COLO829 (cell line): ENCODE data around the gene HOXB8.

Experiments used
- DNase-seq: peaks from one replicate; pipeline ENCODE4 v3.0.0; 2012; ENCODE audit warnings: low spot score

Gene HOXB8

DNA sequence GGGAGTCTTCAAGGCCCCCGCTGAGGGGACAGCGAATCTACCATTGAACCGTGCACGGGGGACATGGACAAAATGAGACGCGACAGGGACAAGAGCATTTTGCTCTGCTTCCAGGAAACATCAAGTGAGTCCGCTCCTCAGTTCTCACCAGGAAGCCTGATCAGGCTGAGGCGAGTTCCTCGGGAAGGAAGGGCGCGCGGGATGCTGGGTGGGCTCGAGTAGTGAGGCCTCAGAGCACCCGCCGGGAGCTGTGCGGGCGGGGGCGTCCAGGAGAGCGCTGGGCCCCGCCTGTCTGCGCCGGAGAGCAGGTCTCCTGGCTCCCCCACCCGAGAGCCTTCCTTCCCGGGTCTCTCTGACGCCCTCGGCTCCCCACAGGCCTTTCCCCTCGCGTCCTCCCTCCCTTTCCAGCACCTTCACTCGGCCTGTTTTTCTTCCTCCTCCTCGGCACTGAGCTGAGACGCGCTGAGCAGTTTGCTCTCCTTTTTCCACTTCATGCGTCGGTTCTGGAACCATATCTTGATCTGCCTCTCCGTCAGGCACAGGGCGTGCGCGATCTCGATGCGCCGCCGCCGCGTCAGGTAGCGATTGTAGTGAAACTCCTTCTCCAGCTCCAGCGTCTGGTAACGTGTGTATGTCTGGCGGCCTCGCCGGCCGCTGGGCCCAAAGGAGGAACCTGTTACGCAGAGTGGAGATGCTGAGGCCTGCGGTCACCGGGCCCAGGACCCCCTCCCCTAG, 18.9 kb downstream of the HOXB8 start:
- no peak for DNase-seq

DNA sequence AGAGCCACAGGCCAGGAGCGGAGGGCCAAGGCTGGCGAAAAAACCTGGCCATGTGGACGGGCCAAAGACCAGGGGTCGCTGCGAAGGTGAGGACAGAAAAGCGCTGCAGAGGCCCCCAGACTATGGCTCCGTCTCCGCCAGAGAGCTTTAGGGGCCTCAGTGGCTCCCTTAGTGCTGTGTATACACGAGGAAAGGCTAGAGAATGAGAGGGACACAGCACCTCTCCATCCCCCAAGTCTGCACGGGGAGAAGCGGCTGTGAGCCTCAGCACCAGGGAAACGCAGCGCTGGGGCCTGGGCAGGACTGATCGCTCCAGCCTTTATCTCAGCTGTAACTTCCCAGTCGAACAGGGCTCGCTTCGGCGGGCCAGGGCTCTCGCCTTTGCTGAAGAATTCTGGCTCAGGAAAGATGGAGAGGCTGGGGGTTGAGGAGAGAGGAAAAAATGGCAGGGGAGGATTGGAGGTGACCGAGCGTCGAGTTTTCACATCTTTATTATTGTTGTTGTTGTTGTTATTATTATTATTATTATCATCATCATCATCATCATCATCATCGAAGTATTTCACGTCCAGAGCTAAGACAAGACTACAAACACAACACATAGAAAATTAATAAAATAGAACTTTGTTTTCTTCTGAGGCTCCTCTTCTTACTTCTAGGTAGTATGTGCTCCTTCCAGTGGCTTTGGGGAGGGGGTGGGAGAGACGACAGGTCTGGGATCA, 19.7 kb downstream of the HOXB8 start:
- no peak for DNase-seq

DNA sequence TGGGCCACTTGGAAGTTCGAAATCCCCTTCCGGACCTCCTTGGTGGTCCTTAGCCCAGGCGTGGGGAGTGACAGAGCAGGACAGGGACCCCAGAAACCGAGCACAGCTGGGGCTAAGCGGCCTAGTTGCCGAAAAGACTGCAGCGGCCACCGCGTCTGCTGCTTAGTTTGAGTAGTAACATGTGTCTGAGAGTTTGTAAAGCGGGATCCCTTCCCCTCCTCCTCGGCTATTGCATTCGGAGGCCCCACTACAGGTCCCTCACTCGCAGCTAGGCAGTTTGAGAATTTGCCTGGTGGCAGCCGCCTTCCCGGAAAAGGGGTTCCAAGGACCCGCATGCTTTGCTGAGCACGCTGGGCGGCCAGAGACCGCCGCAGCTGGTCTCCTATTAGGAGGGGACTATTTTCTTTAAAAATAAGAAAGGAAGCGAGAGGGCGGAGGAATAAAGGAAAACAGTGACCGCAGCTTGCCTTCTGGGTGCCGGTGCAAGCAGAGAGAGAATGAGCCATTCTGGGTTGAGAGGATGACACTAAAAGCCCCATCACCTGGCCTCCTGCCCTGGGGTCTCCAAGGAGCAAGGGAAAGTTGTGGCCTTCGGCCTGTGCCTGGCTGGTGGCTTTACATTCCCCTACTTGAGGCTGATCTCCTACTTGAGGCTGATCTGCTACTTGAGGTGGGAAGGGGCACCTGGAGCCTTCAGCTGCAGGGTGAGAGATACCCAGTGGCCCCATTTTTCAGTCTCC, 20.4 kb downstream of the HOXB8 start:
- DNase-seq: no peak

DNA sequence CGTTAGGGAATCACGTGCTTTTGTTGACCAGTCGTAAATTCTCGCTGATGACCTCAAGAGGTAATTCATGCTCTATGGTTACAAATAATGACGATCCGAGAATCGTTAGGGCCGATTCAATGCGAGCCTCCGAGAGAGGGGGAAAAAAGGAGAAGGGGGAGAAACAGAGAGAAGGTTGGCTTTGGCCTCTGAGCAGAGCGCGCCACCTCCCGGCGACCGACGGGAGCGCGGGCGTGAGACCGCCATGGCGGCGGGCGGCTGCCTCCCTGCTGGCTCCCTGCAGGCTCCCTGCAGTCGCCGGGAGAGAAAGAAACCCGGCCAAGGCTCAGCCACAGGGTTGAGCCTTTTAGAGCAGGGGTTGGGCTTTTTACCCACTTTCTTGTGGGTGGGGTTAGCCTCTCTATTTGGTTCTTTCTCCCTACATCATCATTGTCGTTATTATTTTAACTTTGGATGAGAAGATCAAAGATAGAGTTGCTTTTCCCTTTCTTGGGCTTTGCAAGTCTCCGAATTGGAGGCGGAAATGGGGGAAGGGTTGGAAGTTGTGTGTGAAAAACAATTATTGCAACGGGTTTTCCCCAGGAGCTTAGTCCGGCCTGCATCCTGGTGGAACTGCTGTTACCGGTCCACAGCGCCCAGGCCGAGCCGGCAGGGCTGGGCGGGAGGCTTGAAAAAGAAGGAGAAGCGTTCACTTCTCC, 21.1 kb downstream of the HOXB8 start:
- DNase-seq: peak; percentile 76

DNA sequence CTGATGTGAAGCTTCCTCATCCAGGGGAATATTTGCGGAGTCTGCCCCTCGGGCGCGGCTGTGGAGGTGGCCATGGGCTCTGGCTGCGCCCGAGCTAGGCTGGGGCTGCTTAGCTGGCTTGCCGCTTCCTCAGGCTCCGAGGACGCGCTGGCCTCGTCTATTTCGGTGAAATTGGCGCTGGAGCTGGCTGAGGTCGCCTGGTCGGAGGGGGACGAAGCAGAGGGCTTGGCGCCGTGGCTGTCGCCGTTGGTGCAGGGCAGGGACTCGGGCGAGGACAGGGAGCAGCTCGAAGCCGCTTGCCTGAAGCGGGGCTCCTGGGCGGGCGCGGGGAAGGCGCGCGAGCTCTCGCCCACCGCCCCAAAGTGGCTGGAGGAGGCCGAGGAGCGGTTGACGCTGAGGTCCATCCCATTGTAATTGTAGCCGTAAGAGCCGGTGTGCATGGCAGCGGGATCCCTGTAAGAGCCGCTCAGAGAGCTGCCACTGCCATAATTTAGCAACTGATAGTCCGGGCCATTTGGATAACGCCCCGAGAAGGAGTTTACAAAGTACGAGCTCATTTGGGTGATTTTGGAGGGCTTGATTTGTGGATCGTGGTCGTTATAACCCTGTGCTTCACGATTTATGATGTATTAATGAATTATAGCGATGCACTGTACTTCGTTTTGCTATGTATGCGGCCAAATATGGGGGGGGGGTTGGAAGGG, 21.8 kb downstream of the HOXB8 start, which contains the start of gene HOXB5:
TSS of gene HOXB5 (minus strand) at position 654 of the 704 bp plus-strand sequence. CDS start at position 557, 97 bp downstream.
- DNase-seq: no peak

DNA sequence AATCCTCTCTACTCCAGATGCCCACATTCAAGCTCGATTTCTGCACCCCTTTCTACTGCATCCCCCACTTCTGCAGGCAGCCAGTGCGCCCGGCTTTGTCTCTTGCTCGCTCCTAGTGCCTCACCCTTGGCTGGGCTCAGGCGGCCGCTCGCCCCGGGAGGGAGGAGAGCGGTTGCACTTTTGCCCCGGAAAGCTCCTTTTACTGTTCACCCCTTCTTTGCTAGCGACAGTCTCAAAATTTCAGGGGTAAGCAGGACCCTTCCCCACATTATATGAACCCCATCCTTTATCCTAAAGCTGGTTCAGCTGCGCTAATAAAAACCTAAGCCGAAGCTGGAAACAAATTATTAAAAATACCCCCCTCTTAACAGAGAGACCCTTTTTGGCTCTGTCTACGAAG, 22.5 kb downstream of the HOXB8 start:
- no peak for DNase-seq

DNA sequence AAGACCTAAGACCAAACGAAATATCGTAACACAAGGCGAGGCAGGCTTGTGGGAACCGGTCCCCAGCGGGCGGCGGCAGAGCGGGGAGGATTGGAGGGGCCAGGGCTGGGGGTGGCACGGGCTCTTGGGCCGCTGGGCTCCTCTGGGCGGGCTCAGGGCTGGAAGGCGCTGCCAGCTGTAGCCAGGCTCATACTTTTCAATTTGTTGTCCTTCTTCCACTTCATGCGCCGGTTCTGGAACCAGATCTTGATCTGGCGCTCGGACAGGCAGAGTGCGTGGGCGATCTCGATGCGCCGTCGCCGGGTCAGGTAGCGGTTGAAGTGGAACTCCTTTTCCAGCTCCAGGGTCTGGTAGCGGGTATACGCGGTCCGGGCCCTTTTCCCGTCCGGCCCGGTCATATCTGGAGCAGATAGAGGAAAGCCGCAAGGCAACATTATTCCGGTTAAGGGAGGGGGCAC, 23.0 kb downstream of the HOXB8 start:
- DNase-seq: no peak

DNA sequence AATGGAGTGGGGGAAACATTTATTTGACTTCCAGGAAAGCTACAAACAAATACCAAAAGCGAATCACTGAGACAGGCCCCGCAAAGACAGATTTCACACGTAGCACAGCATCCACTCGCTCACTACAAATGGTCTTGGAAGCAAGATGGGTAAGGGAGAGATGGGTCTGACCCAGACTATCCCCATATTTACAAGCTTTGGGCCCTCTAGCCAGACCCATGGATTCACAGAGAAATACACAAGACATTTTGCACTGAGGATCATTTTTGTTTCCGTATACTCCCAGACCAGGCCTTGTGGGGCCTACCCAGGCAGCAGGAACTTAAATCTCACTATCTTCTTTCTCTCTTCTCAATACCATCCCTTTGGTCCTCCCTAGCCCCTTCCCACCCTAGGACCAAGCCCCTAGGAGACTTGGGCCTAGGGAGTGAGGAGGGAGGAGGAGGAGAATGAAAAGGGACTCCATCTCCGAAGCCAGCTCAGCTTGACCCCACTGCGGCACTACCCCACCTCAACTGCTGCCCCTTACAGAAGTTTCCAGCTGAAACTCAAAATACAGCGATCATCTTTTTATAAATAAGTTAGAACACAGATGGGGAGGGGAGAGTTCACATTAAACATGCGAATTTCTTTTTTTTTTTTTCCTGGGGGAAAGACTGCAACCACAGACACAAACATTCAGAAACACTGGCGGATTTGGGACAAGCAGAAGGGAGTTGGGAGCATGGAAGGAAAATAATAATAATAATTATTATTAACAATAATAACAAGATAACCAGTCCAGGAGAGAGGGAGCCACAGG, 23.6 kb downstream of the HOXB8 start:
- no peak for DNase-seq

DNA sequence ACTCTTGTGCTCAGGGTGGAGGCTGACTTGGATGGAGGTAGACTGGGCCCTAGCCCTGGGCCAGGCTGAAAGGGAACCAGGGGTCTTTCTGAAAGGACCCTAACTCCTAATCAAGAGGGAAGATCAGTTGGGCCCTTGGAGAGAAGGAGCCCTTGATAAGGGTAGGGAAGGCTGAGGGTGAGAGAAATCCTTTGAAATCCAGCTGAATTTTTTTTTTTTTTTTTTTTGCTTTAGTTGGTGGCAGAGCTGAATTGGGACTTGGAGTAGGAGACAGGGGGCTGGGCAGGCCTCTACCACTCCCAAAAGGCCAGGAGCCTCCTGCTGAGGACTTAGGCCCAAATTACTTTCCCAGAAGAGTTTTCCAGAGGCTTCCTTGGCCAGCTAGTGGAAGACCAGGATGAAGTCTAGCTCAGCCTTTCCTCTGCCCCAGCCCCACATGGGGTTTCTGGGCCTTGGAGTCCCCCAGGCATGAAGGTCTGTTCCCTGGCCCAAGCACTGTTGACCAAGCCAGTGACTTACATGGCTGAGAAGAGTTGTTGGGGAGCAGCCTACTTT, 24.4 kb downstream of the HOXB8 start:
- DNase-seq: no peak

DNA sequence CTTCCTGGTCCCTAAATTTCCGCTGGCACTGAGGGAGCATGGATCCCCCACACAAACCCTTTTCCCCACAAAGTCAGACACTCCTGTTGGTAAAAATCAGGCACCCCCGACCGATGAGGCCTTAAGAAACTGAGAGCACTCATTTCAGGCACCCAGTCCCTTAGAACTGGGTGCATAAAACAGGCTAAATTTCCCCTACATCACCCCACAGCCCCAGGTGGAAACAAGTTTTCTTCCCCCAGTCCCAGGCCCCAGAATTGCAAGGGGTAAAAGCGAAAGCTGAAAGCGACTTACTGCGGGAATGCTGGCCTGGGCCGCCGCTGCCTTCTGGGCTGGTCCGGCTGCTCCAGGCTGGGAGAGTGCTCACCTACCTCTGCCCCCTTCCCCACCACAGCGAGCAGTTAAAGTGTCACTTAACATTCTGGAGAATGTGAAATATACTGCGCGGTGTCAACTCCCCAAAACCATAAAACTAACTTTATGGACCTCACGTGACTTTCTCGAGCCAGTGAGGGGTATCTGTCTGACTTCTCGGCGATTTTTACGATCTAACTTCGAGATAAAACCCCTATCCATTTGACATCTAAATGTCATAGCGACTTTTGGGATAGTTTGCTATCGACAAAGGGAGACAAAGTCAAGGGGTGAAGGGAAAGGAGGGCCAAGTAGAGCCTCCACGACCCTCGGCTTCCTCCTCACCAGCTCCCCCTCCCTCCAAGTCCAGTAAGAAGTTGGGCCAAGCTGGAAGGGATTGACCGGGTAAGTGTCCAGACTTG, 25.1 kb downstream of the HOXB8 start, which contains the start of gene HOXB3:
TSS of gene HOXB3 (minus strand) at position 411 of the 776 bp plus-strand sequence. CDS start 37,767 bp downstream, outside the sequence.
- DNase-seq: no peak

DNA sequence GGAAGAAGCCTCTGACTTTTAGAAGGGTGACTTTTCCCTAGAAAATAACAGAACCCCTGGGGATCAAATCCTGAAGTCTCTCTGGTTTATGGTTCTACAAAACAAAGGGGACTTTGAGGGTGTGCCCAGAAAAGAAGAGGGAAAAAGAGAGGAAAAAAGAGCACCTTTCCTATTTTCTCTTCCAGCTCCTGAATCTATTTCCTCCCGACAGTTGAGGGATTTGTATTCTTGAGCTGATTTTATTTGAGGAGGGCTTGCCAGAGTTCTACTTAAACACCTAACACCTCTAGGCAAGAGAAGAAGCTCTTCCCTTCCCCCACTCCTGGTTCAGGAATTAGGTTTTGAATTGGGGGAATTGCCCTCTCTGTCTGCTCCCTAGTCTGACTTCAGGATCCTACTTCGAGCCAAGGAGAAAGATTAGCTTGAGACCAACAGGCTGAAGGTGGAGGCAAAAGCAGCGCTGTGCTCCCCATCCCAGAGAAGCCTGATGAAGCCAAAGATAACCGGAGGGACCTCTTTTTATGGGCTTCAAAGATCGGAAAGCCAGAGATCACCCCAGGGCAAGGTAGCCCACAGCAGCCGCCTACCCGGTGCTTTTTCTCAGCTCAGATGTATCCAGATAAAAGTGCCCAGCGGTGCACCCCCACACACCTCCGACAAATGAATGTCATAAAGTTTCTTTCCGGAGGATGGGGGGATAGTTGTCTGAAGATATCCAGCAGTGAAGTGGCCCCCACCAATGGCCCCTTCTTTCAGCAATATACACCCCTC, 25.8 kb downstream of the HOXB8 start:
- no peak for DNase-seq

DNA sequence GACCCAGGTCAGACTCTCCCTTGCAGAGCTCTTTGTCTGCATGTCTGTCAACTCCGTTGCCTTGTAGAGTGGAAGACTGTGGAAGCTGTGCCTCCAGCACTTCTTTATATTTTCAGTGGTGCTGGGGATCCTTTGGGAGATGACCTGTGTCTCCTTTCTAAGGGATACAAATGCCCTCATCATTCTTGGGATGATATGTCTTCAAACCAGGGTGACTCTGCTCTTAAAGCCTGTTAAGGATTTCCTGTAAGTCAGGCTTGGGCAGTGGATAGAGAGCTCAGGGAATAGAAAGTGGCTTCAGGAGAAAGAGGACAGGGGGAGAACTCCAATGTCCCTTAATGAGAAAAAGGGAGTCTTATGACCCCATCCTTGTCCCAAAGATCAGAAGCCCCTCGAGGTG, 26.6 kb downstream of the HOXB8 start:
- no peak for DNase-seq

DNA sequence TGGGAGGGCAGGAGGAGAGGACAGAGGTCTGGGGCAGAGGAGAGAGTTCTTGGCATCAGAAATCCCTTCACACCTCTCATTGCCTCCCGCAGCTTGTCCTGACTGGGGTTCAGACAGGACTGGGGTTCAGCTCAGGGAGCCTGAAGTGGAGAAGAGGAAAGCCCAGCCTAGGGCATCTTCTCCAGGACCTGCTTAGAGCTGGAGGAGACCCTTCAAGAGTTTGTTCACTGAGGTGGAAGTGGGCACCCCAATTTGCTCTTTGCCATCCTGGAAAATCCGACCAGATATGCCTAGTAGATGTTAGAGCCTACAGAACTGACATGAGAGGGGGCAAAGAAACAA, 27.0 kb downstream of the HOXB8 start:
- no peak for DNase-seq

DNA sequence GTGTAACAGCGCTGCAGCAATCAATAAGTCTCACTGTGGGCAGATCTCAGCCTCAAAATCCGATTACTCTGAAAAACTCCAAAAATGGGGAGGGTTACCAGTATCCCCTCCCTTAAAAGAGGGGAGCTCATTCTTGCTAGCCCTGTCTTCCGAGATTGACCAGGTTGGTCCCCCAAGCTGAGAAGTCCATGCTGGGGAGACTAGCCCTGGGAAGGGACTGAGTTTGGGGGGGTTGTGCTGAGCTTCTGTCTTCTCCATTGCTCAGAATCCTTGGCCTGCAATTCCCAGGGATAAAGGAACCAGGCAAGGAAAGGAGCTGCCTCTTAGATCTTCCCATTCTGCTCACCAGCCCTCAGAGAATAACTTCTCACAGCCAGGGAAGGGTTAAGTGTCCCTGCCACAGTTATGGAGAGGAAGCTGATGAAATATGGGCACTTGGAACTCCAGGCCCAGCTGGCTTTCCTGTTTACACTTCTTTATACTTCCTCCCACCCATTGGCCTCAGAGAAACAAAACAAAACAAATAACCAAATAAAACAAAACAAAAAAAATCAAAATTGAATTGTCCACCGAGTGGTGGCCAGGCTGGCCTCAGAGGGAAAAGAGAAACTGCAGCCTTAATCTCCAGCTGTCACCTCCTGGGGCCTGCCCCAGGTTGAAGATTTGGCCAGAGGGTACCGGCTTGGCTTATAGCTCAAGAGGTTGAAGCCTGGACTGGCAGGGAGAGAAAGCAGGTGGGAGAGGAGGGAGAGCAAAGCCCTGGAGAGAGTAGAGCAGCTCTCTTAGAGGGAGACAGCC, 27.6 kb downstream of the HOXB8 start:
- no peak for DNase-seq

DNA sequence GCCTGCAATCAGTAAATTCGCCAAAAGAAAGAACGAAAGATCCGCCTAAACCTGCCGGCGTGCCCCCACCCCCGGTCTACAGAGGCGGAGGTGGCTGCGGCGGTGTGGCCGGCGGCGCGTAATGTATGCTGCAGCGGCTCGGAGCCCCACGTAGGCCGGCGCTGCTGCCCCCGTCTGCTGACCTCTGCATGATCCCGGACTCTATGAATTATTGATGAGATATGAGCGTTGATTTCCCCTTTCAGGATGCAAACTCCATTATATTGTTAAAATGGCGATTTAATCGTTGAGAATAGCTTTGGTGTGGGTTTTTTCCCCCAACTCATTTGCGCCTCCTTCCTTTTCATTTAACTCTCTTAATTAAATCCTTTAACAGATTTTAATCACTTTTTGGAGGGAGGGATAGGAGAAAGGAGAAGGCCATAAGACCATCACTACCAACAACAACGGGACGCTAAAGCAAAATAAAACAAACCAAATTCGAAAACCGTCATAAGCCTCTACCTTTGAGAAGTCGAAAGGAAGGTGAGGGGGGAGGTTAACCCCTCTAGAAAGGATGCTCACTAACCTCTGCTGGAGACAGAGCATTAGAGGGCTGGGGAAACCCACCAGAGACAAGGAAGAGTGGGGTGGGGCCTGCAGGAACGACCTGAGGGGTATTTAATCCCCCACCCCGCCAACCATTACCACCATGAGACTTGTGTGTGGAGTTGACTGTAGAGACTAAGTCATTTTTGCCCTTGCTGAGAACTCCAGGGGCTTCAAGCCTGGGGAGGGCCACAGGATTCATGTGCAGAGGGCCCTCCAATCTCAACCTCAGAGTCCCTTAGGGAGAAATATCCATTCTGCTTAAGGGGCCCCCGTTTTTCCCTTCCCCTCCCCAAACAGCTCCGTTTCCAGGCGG, 28.5 kb downstream of the HOXB8 start:
- peak; percentile 50 for DNase-seq

DNA sequence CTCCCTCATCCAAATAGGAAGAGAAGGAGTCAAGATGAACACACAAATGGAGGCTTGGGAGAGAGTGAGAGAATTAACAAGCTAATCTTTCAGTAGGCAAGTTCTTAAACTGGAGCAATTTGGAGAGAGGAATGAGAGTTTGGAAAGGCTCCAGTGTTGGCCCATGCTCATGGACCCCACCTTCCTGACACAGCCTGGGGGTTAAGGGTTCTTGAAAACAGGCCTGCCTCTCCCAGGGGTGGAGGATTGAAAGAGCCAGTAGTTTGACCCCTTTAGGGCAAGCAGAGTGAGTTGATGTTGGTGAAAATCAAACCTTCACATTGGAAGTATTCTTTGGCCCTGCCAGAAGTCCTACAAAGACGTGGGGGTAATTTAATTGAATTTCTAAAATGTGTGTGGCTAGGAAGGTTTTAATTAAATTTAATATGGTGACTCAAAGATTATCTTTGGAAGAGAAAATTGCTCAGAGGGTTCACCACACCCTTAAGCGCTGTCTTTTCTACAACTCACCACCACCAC, 30.8 kb downstream of the HOXB8 start:
- no peak for DNase-seq
